A549 (cell line): ENCODE results near the gene MYH11.

Source experiments
- CHD4 ChIP-seq: fragments of 200-600 bp; sonication (generic); IDR thresholded peaks from 2 replicates; pipeline ENCODE4 v1.6.1; 2016; ENCODE audit warnings: antibody characterized with exemption, mild to moderate bottlenecking, borderline replicate concordance
- JUN ChIP-seq, 2 experiments: fragments of >200 bp; sonication (Bioruptor Twin); formaldehyde crosslinking; IDR thresholded peaks; 2 replicates in 1 of 2; 3 replicates in 1 of 2; pipeline ENCODE4 v1.6.1; 2016 to 2017
- MAFK ChIP-seq: fragments of 450-650 bp; IDR thresholded peaks from 2 replicates; pipeline ENCODE4 v1.6.1; 2014; ENCODE audit not compliant: partially characterized antibody
- MYC ChIP-seq: IDR thresholded peaks from 2 replicates; pipeline ENCODE4 v1.6.1; 2012; ENCODE audit warnings: mild to moderate bottlenecking, inconsistent platforms, low read length, improper control_type of control experiment, borderline replicate concordance
- POLR2A ChIP-seq: IDR thresholded peaks from 2 replicates; pipeline ENCODE4 v1.6.1; 2012; ENCODE audit warnings: mild to moderate bottlenecking, low read length
- RAD21 ChIP-seq, 2 experiments: fragments of >200 bp in 1 of 2; sonication (Bioruptor Twin) in 1 of 2; formaldehyde crosslinking in 1 of 2; IDR thresholded peaks in 1 of 2; conservative IDR thresholded peaks in 1 of 2; 2 replicates in 1 of 2; 3 replicates in 1 of 2; pipeline ENCODE4 v1.6.1; 2012 to 2018; ENCODE audit warnings: inconsistent platforms in 1 of 2
- SMC3 ChIP-seq: fragments of >200 bp; sonication (Bioruptor Twin); formaldehyde crosslinking; IDR thresholded peaks from 3 replicates; pipeline ENCODE4 v1.6.1; 2018; ENCODE audit warnings: inconsistent platforms
- SREBF2 ChIP-seq: fragments of 450-650 bp; IDR thresholded peaks from 2 replicates; pipeline ENCODE4 v1.6.1; 2014; ENCODE audit warnings: mild to moderate bottlenecking, moderate library complexity
- TF ChIP-seq, protein P1 (sequence below): fragments of >200 bp; sonication (Bioruptor Twin); formaldehyde crosslinking; IDR thresholded peaks from 3 replicates; pipeline ENCODE4 v1.5.1; 2016
- TF ChIP-seq, protein P2 (sequence below): fragments of 250-450 bp; sonication (Bioruptor Pico); IDR thresholded peaks from 2 replicates; pipeline ENCODE4 v1.5.0; 2021; ENCODE audit warnings: mild to moderate bottlenecking, moderate library complexity, borderline replicate concordance

DNA sequence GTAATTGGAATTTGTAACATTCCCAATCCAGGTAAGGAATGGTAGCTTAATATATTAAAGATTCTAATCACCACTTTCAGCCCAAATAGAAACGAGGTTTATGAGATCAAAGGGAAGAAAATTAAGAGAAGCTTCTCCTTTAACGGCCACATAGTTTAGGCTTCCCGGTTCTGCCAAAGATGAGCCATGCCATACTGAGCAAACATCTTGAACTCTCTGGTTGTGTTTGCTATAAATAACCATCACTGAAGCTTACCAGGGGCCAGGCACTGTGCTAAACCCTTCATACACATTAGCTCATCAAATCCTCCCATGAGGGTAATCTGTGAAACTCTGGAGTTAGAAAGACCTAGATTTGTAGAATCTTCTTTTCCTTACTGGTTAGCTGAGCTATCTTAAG lies 2.8 kb downstream of the MYH11 start:
- TF ChIP-seq, protein P1, sequence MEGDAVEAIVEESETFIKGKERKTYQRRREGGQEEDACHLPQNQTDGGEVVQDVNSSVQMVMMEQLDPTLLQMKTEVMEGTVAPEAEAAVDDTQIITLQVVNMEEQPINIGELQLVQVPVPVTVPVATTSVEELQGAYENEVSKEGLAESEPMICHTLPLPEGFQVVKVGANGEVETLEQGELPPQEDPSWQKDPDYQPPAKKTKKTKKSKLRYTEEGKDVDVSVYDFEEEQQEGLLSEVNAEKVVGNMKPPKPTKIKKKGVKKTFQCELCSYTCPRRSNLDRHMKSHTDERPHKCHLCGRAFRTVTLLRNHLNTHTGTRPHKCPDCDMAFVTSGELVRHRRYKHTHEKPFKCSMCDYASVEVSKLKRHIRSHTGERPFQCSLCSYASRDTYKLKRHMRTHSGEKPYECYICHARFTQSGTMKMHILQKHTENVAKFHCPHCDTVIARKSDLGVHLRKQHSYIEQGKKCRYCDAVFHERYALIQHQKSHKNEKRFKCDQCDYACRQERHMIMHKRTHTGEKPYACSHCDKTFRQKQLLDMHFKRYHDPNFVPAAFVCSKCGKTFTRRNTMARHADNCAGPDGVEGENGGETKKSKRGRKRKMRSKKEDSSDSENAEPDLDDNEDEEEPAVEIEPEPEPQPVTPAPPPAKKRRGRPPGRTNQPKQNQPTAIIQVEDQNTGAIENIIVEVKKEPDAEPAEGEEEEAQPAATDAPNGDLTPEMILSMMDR = no peak
- TF ChIP-seq JUN (IDR thresholded peaks at IDR 0.05) (no peak), RAD21 (conservative IDR thresholded peaks at IDR 0.05 in 1 of 2, IDR thresholded peaks at IDR 0.05 in 1 of 2) (no peak), CHD4 (no peak), SMC3 (no peak), MAFK (no peak), POLR2A (no peak), MYC (no peak), SREBF2 (no peak)
- TF ChIP-seq, protein P2, sequence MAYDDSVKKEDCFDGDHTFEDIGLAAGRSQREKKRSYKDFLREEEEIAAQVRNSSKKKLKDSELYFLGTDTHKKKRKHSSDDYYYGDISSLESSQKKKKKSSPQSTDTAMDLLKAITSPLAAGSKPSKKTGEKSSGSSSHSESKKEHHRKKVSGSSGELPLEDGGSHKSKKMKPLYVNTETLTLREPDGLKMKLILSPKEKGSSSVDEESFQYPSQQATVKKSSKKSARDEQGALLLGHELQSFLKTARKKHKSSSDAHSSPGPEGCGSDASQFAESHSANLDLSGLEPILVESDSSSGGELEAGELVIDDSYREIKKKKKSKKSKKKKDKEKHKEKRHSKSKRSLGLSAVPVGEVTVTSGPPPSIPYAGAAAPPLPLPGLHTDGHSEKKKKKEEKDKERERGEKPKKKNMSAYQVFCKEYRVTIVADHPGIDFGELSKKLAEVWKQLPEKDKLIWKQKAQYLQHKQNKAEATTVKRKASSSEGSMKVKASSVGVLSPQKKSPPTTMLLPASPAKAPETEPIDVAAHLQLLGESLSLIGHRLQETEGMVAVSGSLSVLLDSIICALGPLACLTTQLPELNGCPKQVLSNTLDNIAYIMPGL = no peak
